Fibroblast of peridontal ligament (primary cell): Measurements from ENCODE around the gene TP53AIP1.
A peak's percentile ranks its signal among the peaks of the same experiment; 100 is the strongest.

Experiments used
- DNase-seq: peaks from one replicate; pipeline ENCODE4 v3.0.0-alpha.2; 2010; ENCODE audit errors: extremely low read depth

Gene TP53AIP1, protein sequence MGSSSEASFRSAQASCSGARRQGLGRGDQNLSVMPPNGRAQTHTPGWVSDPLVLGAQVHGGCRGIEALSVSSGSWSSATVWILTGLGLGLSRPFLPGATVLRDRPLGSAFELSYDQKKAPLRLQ

GRCh38 chr11:128942817-128943427 lies at the start of gene TP53AIP1:
TP53AIP1 (minus strand) TSS chr11:128942871; CDS start chr11:128937818, 5,053 bp downstream.
- no peak for DNase-seq

DNA sequence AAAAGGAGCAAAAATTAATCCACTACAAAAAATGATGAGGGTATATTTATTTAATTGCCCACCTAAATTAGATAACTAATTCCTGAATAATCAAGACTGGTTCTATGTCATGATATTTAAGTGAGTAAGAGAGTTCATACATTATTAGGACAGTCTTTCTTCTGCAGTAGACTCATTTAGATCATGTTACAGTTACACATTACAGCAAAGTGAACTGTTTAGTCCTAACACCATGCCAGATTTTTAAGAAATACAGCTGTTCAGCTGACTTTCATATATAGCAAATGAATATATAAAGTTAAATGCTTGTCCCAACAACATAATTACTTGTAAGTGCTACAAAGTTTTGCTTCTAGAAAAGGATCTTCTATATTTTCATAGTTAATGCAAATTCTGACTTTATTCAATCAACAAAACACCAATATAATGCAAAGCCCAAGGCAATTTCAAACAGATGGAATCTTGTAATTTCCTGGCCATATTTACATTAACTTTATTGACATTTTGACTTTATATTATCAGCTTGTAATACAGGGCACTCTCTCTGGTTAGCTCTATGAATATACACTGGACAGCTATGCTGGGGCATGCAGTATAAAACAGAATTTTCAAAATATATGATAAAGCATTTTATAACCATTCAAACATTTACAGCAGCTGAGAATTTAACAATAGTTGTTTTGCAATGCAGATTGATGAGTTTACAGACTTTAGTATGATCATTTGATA lies 45.7 kb upstream of the TP53AIP1 start:
- DNase-seq = no peak

GRCh38 chr11:128985880-128986279 lies 43.2 kb upstream of the TP53AIP1 start:
- DNase-seq = peak; percentile 8

DNA sequence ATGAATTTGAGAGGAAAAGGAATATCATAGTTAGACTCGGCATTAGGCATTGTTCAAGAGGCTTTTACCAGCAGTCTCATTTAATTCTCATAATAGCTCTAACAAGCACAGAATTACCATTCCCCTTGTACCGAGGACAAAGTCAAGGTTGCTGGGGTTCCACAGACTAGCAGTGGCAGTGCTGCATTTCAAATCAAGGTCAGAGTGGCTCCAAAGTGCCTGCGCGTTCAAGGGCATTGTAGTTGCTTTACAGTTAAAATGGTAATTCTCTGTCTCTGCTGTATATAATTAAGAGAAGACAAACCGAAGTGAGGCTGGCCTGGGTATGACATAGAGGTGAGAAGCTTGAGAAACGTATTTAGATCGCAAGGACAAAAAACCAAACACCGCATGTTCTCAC lies 40.4 kb upstream of the TP53AIP1 start:
- DNase-seq = no peak

GRCh38 chr11:128981254-128981653 lies 38.6 kb upstream of the TP53AIP1 start:
- DNase-seq = no peak

DNA sequence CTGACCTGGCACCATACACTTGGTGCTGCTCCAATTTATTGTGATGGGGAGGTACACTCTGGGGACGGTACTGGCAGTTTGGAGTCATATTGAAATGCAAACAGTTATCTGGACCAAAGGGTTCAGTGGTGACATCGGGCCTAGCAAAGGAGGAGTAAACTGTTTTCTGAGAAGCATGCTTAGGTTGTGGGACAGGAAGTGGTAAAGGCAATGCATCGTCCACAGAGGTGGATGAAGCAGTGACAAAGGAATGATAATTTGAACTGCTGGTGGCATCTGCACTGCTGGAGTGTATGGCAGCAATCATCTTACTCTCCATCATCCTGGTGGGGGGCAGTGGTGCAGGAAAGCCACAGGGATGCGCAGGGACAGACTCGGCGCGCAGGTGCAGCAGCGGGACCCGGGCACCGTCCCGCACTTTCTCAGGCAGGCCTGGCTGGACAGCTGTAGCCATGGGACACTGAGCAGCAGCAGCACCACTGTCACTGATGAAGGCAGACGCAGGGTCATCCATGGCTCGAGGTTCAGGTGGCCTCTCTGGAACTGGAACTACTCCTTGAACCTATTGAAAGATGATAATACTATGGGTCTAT lies 28.0 kb upstream of the TP53AIP1 start:
- no peak for DNase-seq

- no peak for DNase-seq
These were observed 26.2 kb upstream of the TP53AIP1 start for GRCh38 chr11:128968916-128969315.

DNA sequence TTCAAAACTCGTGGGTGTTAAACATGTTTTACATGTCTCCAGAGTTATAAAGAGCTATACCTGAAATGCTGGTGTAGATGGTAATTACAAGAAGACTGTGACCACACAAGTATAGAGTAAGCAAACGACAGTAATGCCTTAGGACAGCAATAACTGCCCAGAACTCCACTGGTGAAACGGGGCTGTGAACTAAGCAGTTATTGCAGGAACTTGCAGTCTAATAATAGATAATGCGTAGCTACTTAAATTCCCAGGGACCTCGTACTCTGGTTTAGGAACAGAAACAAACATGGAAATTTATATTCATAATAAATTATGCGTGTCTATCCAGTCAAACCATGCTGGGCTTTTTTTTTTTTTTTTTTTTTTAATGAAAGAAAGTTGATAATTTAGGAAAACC lies 24.9 kb upstream of the TP53AIP1 start:
- DNase-seq = no peak

DNA sequence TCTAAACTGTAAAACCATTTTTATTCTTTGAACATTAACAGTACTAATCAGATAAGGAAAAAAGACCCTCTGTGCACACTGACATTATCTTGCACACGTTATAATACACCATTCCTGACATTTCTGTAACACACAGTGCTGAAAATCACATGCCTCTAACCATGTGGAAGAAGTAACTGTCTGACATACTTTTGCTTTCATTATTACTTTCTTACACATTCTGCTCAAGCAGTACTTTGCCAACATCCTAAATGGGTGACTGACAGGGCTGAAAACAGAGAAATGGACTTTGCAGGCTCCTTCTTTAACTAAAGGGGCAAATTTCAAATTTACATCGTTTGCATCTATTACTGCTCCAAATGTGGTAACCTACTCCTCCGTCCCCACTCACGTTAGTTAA lies 22.8 kb upstream of the TP53AIP1 start:
- peak; percentile 32 for DNase-seq

DNA sequence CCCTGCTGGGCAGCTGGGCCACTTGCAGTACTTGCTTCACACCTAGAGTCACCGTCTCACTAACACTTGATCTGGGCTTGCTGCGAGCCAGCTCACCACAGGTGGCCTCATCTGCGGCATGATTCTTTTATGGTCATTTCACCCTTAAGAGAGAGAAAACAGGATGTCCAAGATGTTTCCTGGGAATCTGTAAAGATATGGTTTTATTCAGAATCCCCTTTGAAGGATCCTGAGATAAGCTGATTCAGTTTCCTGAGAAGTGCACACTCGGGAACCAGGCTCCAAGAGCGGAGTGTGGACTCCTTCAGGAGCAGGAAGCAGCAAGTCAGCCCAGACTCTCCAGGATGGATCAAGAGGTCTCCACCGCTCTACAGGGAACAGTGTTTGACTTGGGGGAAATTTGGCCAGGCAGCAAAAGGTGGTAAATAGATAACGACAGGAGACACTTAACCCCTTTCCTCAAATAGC lies 21.8 kb upstream of the TP53AIP1 start:
- DNase-seq = no peak

GRCh38 chr11:128963744-128964325 lies 21.2 kb upstream of the TP53AIP1 start:
- DNase-seq = peak; percentile 56

DNA sequence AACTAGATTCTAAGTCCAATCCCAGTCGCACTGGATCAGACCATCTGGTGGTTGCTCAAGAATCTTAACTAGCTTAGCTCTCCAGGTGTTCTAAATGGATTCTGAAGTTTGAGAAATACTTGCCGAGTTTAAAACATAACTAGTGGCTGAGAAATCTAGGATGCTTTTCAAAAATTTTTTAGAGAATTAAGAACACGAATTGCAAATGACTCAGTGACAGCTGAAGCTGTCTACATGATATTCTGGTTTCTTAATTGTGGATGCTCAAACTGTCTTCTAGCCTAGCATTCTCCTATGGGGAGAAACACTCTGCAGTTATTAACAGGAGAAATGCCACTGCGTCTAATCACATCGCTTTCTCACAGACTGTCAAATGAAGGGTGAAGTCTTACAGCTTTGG lies 20.2 kb upstream of the TP53AIP1 start:
- no peak for DNase-seq

- no peak for DNase-seq
These were observed 19.0 kb upstream of the TP53AIP1 start for GRCh38 chr11:128961645-128962044.

GRCh38 chr11:128957202-128957482 lies 14.5 kb upstream of the TP53AIP1 start:
- DNase-seq = no peak

DNA sequence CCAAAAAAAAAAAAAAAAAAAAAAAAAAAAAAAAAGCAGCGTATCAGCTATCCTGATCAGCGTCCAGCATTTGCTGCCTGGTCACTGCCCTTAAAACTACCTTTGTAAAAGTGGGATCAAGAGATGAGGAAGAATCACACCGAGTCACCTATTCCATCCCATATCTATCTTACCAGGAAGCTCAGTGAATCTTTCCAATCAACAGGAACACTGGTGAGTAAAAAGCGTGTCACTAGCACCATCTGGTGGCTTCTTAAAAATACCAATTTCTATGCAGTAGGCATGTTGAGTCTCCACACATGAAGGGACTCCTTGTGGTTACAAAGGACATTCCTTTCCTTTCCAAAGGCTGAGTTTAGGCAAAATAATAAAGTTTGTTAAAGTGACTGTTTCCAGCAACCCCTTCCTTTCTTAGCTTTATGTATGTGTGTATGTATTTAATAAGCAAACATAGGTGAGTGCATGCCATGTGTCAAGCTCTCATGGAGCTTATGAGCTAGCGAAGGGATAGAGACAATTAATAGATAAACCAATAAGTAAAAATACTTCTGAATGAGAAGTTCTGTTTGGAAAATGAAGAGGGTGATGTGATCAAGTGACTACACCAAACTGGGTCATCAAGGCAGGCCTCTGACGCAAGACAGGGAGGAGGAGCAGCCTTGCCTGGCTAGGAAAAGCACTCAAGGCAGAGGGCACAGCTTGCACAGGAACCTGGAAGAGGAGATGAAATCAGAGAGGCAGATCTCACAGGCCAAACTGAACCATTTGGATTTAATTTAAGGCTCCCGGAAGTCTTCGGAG lies 13.9 kb upstream of the TP53AIP1 start:
- peak; percentile 85 for DNase-seq

- no peak for DNase-seq
These were observed 13.0 kb upstream of the TP53AIP1 start for GRCh38 chr11:128955636-128956035.

DNA sequence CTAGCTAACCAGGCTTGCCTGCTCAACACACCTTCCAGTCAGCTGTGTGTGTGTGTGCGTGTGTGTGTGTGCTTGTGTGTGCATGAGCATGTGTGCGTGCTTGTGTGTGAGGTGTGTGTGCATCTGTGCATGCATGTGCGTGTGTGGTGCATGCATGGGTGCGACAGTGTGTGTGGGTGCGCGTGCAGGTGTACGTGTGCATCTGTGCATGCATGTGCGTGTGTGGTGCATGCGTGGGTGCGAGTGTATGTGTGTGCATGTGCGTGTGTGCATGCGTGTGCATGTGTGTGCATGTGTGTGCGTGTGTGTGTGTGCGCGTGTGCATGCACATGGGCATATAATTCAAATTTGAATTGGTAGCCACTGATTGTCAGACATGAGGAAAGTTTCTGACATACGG lies 10.5 kb upstream of the TP53AIP1 start:
- DNase-seq = no peak

DNA sequence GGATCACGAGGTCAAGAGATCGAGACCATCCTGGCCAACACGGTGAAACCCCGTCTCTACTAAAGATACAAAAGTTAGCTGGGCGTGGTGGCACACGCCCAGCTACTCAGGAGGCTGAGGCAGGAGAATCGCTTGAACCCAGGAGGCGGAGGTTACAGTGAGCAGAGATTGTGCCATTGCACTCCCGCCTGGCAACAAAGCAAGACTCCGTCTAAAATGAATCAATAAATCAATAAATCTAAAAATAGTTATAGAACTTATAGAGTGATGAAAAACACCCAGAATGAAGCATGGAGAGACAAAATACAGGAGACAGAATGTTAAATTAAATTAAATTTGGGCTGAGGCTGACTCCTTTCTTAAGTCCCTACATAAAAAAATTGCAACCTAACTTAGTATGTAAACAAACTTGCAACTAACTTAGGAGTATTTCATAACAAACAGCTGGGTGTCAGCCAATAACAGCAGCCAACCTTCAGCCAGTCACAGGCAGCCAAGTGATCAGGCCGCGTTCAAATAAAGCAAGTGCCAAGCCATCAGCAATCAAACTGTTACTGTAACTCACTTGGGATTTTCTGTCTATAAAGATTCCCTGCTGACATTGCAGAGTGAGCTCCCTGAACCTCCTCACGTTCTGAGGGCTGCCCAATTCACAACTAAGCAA lies 7.3 kb upstream of the TP53AIP1 start:
- DNase-seq = peak; percentile 27

DNA sequence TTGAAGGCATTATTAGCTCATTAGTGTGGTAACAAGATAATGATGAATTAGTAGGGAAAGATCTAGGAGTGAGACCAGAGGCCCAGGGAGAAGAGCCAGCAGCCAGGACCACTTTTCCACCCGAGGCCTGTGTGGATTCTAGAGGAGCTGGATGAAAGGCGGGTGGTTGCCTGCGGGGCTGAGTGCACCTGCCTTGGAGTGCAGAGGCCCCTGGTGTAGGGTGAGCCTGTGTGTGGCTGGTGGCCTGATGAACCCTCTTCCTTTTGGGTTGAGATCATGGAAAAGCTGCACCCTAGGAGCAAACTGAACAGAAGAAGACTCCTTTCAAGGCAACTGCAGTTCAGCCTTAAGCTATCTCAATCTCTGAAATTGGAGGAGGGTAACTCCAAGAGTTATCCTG lies 5.9 kb upstream of the TP53AIP1 start:
- DNase-seq = no peak

DNA sequence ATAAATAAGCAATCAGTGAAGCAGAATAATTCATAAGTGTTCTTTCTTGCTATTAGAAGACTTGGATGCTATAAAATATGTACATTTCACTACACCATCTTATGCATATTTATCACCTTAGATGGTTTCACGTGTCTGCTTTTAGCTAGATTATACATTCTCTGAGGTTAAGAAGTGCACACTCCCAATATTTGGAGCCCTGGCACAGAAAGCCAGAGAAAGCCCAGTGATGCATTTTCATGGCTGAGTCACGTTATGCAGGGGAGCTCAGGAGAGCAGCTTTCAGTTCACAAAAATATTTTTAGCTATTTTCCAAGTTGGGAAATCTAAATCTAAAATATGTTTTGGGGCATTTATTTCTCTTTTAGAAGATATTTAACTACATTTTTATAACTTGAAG lies 5.1 kb upstream of the TP53AIP1 start:
- DNase-seq = no peak

GRCh38 chr11:128946648-128947047 lies 4.0 kb upstream of the TP53AIP1 start:
- DNase-seq = no peak
